Measurements from ENCODE around the gene BAIAP3.

The BAIAP3 gene

GRCh38 chr16:1312903-1313302, 20.5 kb upstream of the BAIAP3 start:
- no peak overlapping the region for H3K4me3 ChIP-seq (ENCODE audit: low read length)
- no peak overlapping the region for H3K9ac ChIP-seq (ENCODE audit: low read length)
- no peaks in the 10 kb centered on the region for H3K27me3 ChIP-seq (ENCODE audit: control insufficient read depth, insufficient read depth, low read length)
- H3K9me3 ChIP-seq (ENCODE audit: control insufficient read depth, low read length), result no peaks in the 10 kb centered on the region
- H3K4me1 ChIP-seq (ENCODE audit: control insufficient read depth, insufficient read depth, low read length), result peaks cover 21% of the 10 kb centered on the region
- H3K36me3 ChIP-seq (ENCODE audit: control insufficient read depth, insufficient read depth, low read length), result peaks cover 8% of the 10 kb centered on the region

DNA sequence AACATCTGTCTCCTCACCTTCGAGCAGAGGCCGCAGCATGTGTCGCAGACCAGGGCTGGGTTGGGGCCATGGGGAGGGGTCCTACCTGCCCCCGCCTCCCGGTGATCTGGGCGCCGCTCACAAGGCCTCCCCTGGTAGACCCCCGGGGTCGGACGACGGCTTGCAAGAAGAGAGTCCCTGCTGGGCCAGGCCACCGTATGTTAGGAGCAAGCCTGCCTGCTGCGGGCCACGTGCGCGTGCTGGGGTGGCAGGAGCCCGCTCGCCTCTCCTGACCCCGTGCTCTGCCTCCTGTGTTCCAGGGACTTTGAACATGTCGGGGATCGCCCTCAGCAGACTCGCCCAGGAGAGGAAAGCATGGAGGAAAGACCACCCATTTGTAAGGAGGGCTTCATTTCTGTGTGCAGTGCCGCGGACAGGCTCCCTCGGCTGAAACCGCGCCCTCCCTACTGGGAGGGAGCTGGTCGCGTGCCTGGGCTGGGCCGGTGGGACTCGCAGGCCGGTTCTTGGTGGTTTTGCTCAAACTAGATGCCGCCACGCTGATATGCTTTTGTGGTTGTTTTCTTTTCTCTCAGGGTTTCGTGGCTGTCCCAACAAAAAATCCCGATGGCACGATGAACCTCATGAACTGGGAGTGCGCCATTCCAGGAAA, 19.6 kb upstream of the BAIAP3 start:
- Histone ChIP-seq H3K4me3 (ENCODE audit: low read length) (no peak overlapping the region), H3K9ac (ENCODE audit: low read length) (no peak overlapping the region), H3K36me3 (ENCODE audit: control insufficient read depth, insufficient read depth, low read length) (peaks cover 8% of the 10 kb centered on the region), H3K27me3 (ENCODE audit: control insufficient read depth, insufficient read depth, low read length) (no peaks in the 10 kb centered on the region), H3K4me1 (ENCODE audit: control insufficient read depth, insufficient read depth, low read length) (peaks cover 21% of the 10 kb centered on the region), H3K9me3 (ENCODE audit: control insufficient read depth, low read length) (no peaks in the 10 kb centered on the region)

GRCh38 chr16:1314399-1315068, 18.9 kb upstream of the BAIAP3 start:
- Histone ChIP-seq H3K9me3 (ENCODE audit: control insufficient read depth, low read length) (no peaks in the 10 kb centered on the region), H3K4me3 (ENCODE audit: low read length) (no peak overlapping the region), H3K27me3 (ENCODE audit: control insufficient read depth, insufficient read depth, low read length) (no peaks in the 10 kb centered on the region), H3K9ac (ENCODE audit: low read length) (no peak overlapping the region), H3K4me1 (ENCODE audit: control insufficient read depth, insufficient read depth, low read length) (peaks cover 21% of the 10 kb centered on the region), H3K36me3 (ENCODE audit: control insufficient read depth, insufficient read depth, low read length) (peaks cover 11% of the 10 kb centered on the region)

DNA sequence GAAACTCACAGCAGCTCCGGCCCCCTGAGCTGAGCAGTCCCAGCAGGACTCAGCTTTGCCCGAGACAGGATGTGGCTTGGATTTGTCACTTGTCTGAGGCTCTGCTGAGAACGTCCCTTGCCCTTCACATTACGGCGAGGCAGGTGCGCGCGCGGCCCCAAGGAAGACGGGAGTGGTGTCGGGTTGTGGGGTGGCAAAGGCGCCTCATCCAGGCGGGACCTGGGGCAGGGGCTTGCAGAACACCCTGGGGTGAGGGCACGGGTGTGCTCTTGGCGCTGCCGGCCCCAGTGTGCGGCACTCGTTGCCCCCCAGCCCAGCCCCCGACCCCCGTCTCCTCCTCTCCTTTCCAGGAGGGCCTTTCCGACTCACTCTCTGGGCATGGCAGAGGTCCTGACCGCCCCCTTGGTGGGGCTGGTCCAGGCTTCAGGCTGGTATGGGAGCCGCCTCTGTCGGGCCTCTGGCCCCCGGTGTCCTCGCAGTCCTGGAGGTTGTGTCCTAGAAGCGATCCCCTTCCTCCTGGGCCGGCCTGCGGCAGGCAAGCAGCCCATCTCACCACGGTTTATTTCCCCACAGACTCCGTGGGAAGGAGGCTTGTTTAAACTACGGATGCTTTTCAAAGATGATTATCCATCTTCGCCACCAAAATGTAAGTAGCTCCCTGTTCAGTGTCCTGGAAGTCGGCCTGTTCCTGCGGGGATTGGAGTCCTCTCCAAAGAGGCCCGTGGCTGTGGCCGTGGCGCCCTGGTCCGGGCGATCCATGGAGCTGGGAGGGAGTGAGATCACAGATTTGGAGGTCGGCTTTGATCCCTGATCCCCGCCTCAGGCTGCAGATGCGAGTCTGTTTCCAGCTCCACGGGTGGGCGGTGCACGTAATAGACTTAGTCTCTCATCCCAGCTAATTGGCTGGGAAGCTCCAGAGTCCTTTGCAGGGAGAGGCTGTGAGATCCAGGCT, 18.1 kb upstream of the BAIAP3 start:
- Histone ChIP-seq H3K9ac (ENCODE audit: low read length) (no peak overlapping the region), H3K36me3 (ENCODE audit: control insufficient read depth, insufficient read depth, low read length) (peaks cover 12% of the 10 kb centered on the region), H3K9me3 (ENCODE audit: control insufficient read depth, low read length) (no peaks in the 10 kb centered on the region), H3K27me3 (ENCODE audit: control insufficient read depth, insufficient read depth, low read length) (no peaks in the 10 kb centered on the region), H3K4me1 (ENCODE audit: control insufficient read depth, insufficient read depth, low read length) (peaks cover 21% of the 10 kb centered on the region), H3K4me3 (ENCODE audit: low read length) (no peak overlapping the region)

- H3K4me1 ChIP-seq (ENCODE audit: control insufficient read depth, insufficient read depth, low read length), result peaks cover 20% of the 10 kb centered on the region
- no peaks in the 10 kb centered on the region for H3K27me3 ChIP-seq (ENCODE audit: control insufficient read depth, insufficient read depth, low read length)
- no peak overlapping the region for H3K4me3 ChIP-seq (ENCODE audit: low read length)
- peaks cover 12% of the 10 kb centered on the region for H3K36me3 ChIP-seq (ENCODE audit: control insufficient read depth, insufficient read depth, low read length)
- H3K9me3 ChIP-seq (ENCODE audit: control insufficient read depth, low read length), result no peaks in the 10 kb centered on the region
- no peak overlapping the region for H3K9ac ChIP-seq (ENCODE audit: low read length)
Observed at GRCh38 chr16:1316033-1316405, 17.4 kb upstream of the BAIAP3 start.

GRCh38 chr16:1317479-1318267, 15.8 kb upstream of the BAIAP3 start:
- peaks cover 12% of the 10 kb centered on the region for H3K36me3 ChIP-seq (ENCODE audit: control insufficient read depth, insufficient read depth, low read length)
- H3K4me1 ChIP-seq (ENCODE audit: control insufficient read depth, insufficient read depth, low read length), result peaks cover 3% of the 10 kb centered on the region
- H3K4me3 ChIP-seq (ENCODE audit: low read length), result no peak overlapping the region
- no peaks in the 10 kb centered on the region for H3K27me3 ChIP-seq (ENCODE audit: control insufficient read depth, insufficient read depth, low read length)
- H3K9ac ChIP-seq (ENCODE audit: low read length), result no peak overlapping the region
- H3K9me3 ChIP-seq (ENCODE audit: control insufficient read depth, low read length), result no peaks in the 10 kb centered on the region

GRCh38 chr16:1318268-1318545, 15.2 kb upstream of the BAIAP3 start:
- no peak overlapping the region for H3K9ac ChIP-seq (ENCODE audit: low read length)
- H3K27me3 ChIP-seq (ENCODE audit: control insufficient read depth, insufficient read depth, low read length), result no peaks in the 10 kb centered on the region
- no peaks in the 10 kb centered on the region for H3K9me3 ChIP-seq (ENCODE audit: control insufficient read depth, low read length)
- no peaks in the 10 kb centered on the region for H3K4me1 ChIP-seq (ENCODE audit: control insufficient read depth, insufficient read depth, low read length)
- H3K36me3 ChIP-seq (ENCODE audit: control insufficient read depth, insufficient read depth, low read length), result peaks cover 12% of the 10 kb centered on the region
- no peak overlapping the region for H3K4me3 ChIP-seq (ENCODE audit: low read length)

DNA sequence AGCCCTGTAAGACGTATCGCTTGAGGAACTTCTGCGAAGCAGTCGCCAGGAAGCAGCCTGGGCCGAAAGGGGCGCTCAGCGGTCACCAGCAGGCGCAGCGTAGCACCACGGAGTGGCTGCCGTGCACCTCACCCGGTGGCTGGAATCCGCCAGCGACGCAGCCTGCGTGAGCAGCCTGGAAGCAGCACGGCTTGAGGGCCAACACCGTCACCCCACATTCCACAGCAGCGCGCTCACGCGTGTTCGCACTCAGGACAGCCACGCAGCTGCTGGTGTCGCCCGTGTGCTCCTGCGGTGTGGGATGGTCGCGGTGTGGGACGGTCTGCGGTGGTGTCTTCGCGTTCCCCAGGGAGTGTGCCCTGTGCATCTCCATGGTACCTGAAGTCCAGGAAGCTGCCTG, 14.4 kb upstream of the BAIAP3 start:
- no peaks in the 10 kb centered on the region for H3K4me1 ChIP-seq (ENCODE audit: control insufficient read depth, insufficient read depth, low read length)
- H3K36me3 ChIP-seq (ENCODE audit: control insufficient read depth, insufficient read depth, low read length), result peaks cover 12% of the 10 kb centered on the region
- no peak overlapping the region for H3K9ac ChIP-seq (ENCODE audit: low read length)
- no peak overlapping the region for H3K4me3 ChIP-seq (ENCODE audit: low read length)
- no peaks in the 10 kb centered on the region for H3K9me3 ChIP-seq (ENCODE audit: control insufficient read depth, low read length)
- H3K27me3 ChIP-seq (ENCODE audit: control insufficient read depth, insufficient read depth, low read length), result no peaks in the 10 kb centered on the region

GRCh38 chr16:1320097-1320496, 13.3 kb upstream of the BAIAP3 start:
- Histone ChIP-seq H3K27me3 (ENCODE audit: control insufficient read depth, insufficient read depth, low read length) (no peaks in the 10 kb centered on the region), H3K36me3 (ENCODE audit: control insufficient read depth, insufficient read depth, low read length) (peaks cover 15% of the 10 kb centered on the region), H3K9ac (ENCODE audit: low read length) (no peak overlapping the region), H3K4me1 (ENCODE audit: control insufficient read depth, insufficient read depth, low read length) (no peaks in the 10 kb centered on the region), H3K9me3 (ENCODE audit: control insufficient read depth, low read length) (no peaks in the 10 kb centered on the region), H3K4me3 (ENCODE audit: low read length) (no peak overlapping the region)

- no peak overlapping the region for H3K9ac ChIP-seq (ENCODE audit: low read length)
- no peaks in the 10 kb centered on the region for H3K4me1 ChIP-seq (ENCODE audit: control insufficient read depth, insufficient read depth, low read length)
- no peak overlapping the region for H3K4me3 ChIP-seq (ENCODE audit: low read length)
- no peaks in the 10 kb centered on the region for H3K9me3 ChIP-seq (ENCODE audit: control insufficient read depth, low read length)
- peaks cover 20% of the 10 kb centered on the region for H3K36me3 ChIP-seq (ENCODE audit: control insufficient read depth, insufficient read depth, low read length)
- H3K27me3 ChIP-seq (ENCODE audit: control insufficient read depth, insufficient read depth, low read length), result no peaks in the 10 kb centered on the region
Observed at GRCh38 chr16:1320658-1321240, 12.7 kb upstream of the BAIAP3 start.

DNA sequence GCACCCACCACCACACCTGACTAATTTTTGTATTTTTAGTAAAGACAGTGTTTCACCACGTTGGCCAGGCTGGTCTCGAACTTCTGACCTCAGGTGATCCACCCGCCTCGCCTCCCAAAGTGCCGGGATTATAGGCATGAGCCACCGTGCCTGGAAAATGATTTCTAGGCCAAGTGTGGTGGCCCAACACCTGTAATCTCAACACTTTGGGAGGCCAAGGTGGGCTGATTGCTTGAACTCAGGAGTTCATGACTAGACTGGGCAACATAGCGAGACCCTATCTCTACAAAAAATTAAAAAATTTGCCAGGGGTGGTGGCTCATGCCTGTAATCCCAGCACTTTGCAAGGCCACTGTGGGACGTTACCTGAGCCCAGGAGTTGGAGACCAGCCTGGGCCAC, 11.0 kb upstream of the BAIAP3 start:
- Histone ChIP-seq H3K27me3 (ENCODE audit: control insufficient read depth, insufficient read depth, low read length) (no peaks in the 10 kb centered on the region), H3K36me3 (ENCODE audit: control insufficient read depth, insufficient read depth, low read length) (peaks cover 17% of the 10 kb centered on the region), H3K9me3 (ENCODE audit: control insufficient read depth, low read length) (no peaks in the 10 kb centered on the region), H3K4me3 (ENCODE audit: low read length) (no peak overlapping the region), H3K9ac (ENCODE audit: low read length) (no peak overlapping the region), H3K4me1 (ENCODE audit: control insufficient read depth, insufficient read depth, low read length) (no peaks in the 10 kb centered on the region)
